ENCODE data around the gene TBC1D22A.

Gene TBC1D22A

GRCh38 chr22:46887978-46888377 lies 125.5 kb downstream of the TBC1D22A start:
- DNase-seq (ENCODE audit: low read depth in 3 of 3) = no peak

GRCh38 chr22:46890819-46891218 lies 128.4 kb downstream of the TBC1D22A start:
- no peak for DNase-seq (ENCODE audit: low read depth in 3 of 3)

GRCh38 chr22:46891382-46891951 lies 129.0 kb downstream of the TBC1D22A start:
- DNase-seq (ENCODE audit: low read depth in 3 of 3) = no peak

- DNase-seq (ENCODE audit: low read depth in 3 of 3) = no peak
Measured at GRCh38 chr22:46892866-46893265, 130.4 kb downstream of the TBC1D22A start.

GRCh38 chr22:46893281-46894020 lies 131.0 kb downstream of the TBC1D22A start:
- DNase-seq (ENCODE audit: low read depth in 3 of 3) = no peak

- DNase-seq (ENCODE audit: low read depth in 3 of 3) = no peak
Measured at GRCh38 chr22:46894081-46894671, 131.7 kb downstream of the TBC1D22A start.

GRCh38 chr22:46894851-46895640 lies 132.6 kb downstream of the TBC1D22A start:
- DNase-seq (ENCODE audit: low read depth in 3 of 3) = no peak

GRCh38 chr22:46895753-46896152 lies 133.3 kb downstream of the TBC1D22A start:
- DNase-seq (ENCODE audit: low read depth in 3 of 3) = no peak

- no peak for DNase-seq (ENCODE audit: low read depth in 3 of 3)
Measured at GRCh38 chr22:46896166-46896565, 133.7 kb downstream of the TBC1D22A start.

GRCh38 chr22:46896568-46897245 lies 134.3 kb downstream of the TBC1D22A start:
- DNase-seq (ENCODE audit: low read depth in 3 of 3) = no peak

GRCh38 chr22:46897246-46897623 lies 134.8 kb downstream of the TBC1D22A start:
- no peak for DNase-seq (ENCODE audit: low read depth in 3 of 3)

GRCh38 chr22:46900549-46900948 lies 138.1 kb downstream of the TBC1D22A start:
- DNase-seq (ENCODE audit: low read depth in 3 of 3) = no peak

GRCh38 chr22:46902436-46902835 lies 140.0 kb downstream of the TBC1D22A start:
- DNase-seq (ENCODE audit: low read depth in 3 of 3) = no peak

- no peak for DNase-seq (ENCODE audit: low read depth in 3 of 3)
Measured at GRCh38 chr22:46902998-46903916, 140.8 kb downstream of the TBC1D22A start.

- no peak for DNase-seq (ENCODE audit: low read depth in 3 of 3)
Measured at GRCh38 chr22:46905415-46905814, 143.0 kb downstream of the TBC1D22A start.

- DNase-seq (ENCODE audit: low read depth in 3 of 3) = no peak
Measured at GRCh38 chr22:46905834-46906233, 143.4 kb downstream of the TBC1D22A start.

GRCh38 chr22:46906326-46907045 lies 144.0 kb downstream of the TBC1D22A start:
- no peak for DNase-seq (ENCODE audit: low read depth in 3 of 3)

- DNase-seq (ENCODE audit: low read depth in 3 of 3) = no peak
Measured at GRCh38 chr22:46907241-46908215, 145.1 kb downstream of the TBC1D22A start.

- no peak for DNase-seq (ENCODE audit: low read depth in 3 of 3)
Measured at GRCh38 chr22:46908641-46909107, 146.2 kb downstream of the TBC1D22A start.

All from stimulated activated CD4-positive, alpha-beta T cell treated with anti-CD3 and anti-CD28 coated beads, TNF-alpha, amount 100 ng/mL, for 48 hours (primary cell).